ENCODE measurements around the gene ZDBF2.

Gene ZDBF2

GRCh38 chr2:206240327-206240726 is 34.1 kb upstream of the ZDBF2 start:
- H3K4me1 ChIP-seq (ENCODE audit: low read depth, poor library complexity, severe bottlenecking): peaks cover 10% of the 10 kb centered on the region
- no peak overlapping the region for H2AFZ ChIP-seq (ENCODE audit: low read depth)
- no peaks in the 10 kb centered on the region for H4K20me1 ChIP-seq (ENCODE audit: insufficient read depth)
- H3K79me2 ChIP-seq (ENCODE audit: insufficient read depth, low read depth): no peaks in the 10 kb centered on the region
- no peak overlapping the region for H3K27ac ChIP-seq
- H3K9ac ChIP-seq: no peak overlapping the region
- no peaks in the 10 kb centered on the region for H3K27me3 ChIP-seq (ENCODE audit: insufficient read depth, low read depth)
- no peak overlapping the region for H3K4me2 ChIP-seq
- no peaks in the 10 kb centered on the region for H3K36me3 ChIP-seq (ENCODE audit: insufficient read depth)
- H3K4me3 ChIP-seq (IDR thresholded peaks at IDR 0.05; ENCODE audit: insufficient read depth, low read depth, low read length): no peak overlapping the region
- TF ChIP-seq CTCF (conservative IDR thresholded peaks at IDR 0.05; ENCODE audit: low read depth, low read length): no peak

- Histone ChIP-seq H4K20me1 (ENCODE audit: insufficient read depth) (no peaks in the 10 kb centered on the region), H3K4me1 (ENCODE audit: low read depth, poor library complexity, severe bottlenecking) (peaks cover 18% of the 10 kb centered on the region), H3K27ac (no peak overlapping the region), H3K36me3 (ENCODE audit: insufficient read depth) (no peaks in the 10 kb centered on the region), H3K27me3 (ENCODE audit: insufficient read depth, low read depth) (no peaks in the 10 kb centered on the region), H3K79me2 (ENCODE audit: insufficient read depth, low read depth) (no peaks in the 10 kb centered on the region), H3K4me2 (no peak overlapping the region), H2AFZ (ENCODE audit: low read depth) (no peak overlapping the region), H3K4me3 (IDR thresholded peaks at IDR 0.05; ENCODE audit: insufficient read depth, low read depth, low read length) (no peak overlapping the region), H3K9ac (no peak overlapping the region)
- no peak for TF ChIP-seq CTCF (conservative IDR thresholded peaks at IDR 0.05; ENCODE audit: low read depth, low read length)
These were observed 32.7 kb upstream of the ZDBF2 start for GRCh38 chr2:206241736-206242135.

GRCh38 chr2:206245265-206245672 is 29.2 kb upstream of the ZDBF2 start:
- Histone ChIP-seq H3K4me2 (no peak overlapping the region), H2AFZ (ENCODE audit: low read depth) (no peak overlapping the region), H3K27me3 (ENCODE audit: insufficient read depth, low read depth) (no peaks in the 10 kb centered on the region), H3K9ac (no peak overlapping the region), H3K27ac (no peak overlapping the region), H3K79me2 (ENCODE audit: insufficient read depth, low read depth) (no peaks in the 10 kb centered on the region), H3K4me3 (IDR thresholded peaks at IDR 0.05; ENCODE audit: insufficient read depth, low read depth, low read length) (no peak overlapping the region), H3K4me1 (ENCODE audit: low read depth, poor library complexity, severe bottlenecking) (peaks cover 18% of the 10 kb centered on the region), H4K20me1 (ENCODE audit: insufficient read depth) (no peaks in the 10 kb centered on the region), H3K36me3 (ENCODE audit: insufficient read depth) (no peaks in the 10 kb centered on the region)
- no peak for TF ChIP-seq CTCF (conservative IDR thresholded peaks at IDR 0.05; ENCODE audit: low read depth, low read length)

GRCh38 chr2:206250041-206250897 is 24.2 kb upstream of the ZDBF2 start:
- Histone ChIP-seq H3K36me3 (ENCODE audit: insufficient read depth) (no peaks in the 10 kb centered on the region), H3K27ac (no peak overlapping the region), H2AFZ (ENCODE audit: low read depth) (no peak overlapping the region), H3K27me3 (ENCODE audit: insufficient read depth, low read depth) (no peaks in the 10 kb centered on the region), H3K4me3 (IDR thresholded peaks at IDR 0.05; ENCODE audit: insufficient read depth, low read depth, low read length) (no peak overlapping the region), H3K9ac (no peak overlapping the region), H3K4me1 (ENCODE audit: low read depth, poor library complexity, severe bottlenecking) (peaks cover 9% of the 10 kb centered on the region), H4K20me1 (ENCODE audit: insufficient read depth) (no peaks in the 10 kb centered on the region), H3K4me2 (no peak overlapping the region), H3K79me2 (ENCODE audit: insufficient read depth, low read depth) (no peaks in the 10 kb centered on the region)
- TF ChIP-seq CTCF (conservative IDR thresholded peaks at IDR 0.05; ENCODE audit: low read depth, low read length): no peak

Data from KMS-11 (cell line).